Spleen (tissue), 7 donors: ENCODE measurements around the gene FZD4.

Source experiments
- CTCF ChIP-seq, 11 experiments: fragments of 200-600 bp in 7 of 11; fragments of 450-650 bp in 4 of 11; sonication (generic) in 4 of 11; IDR thresholded peaks in 8 of 11; conservative IDR thresholded peaks in 3 of 11; 1 replicate in 7 of 11; 2 replicates in 4 of 11; pipeline versions ENCODE4 v1.4.0 to v1.8.0; 2016 to 2021; ENCODE audit warnings: antibody characterized with exemption in 11 of 11, inconsistent platforms in 4 of 11, mild to moderate bottlenecking in 1 of 11
- POLR2A ChIP-seq, 3 donors: fragments of 450-650 bp; IDR thresholded peaks; one replicate each; pipeline ENCODE4 v1.5.1; 2017; ENCODE audit warnings: antibody characterized with exemption in 3 of 3, mild to moderate bottlenecking in 1 of 3
- POLR2AphosphoS5 ChIP-seq, 3 donors: sonication (generic); formaldehyde crosslinking; IDR thresholded peaks; one replicate each; pipeline ENCODE4 v1.5.1; 2017; ENCODE audit warnings: antibody characterized with exemption in 3 of 3
- donor health status: DM: no; HTN: no; CAD: no; lungs with moderate emphysema.
- donor health status: DM: no; HTN: no; CAD: no.
- donor health status: DM: no; HTN: no; CAD: no.

GRCh38 chr11:86919557-86920210 is 35.5 kb downstream of the FZD4 start:
- TF ChIP-seq CTCF (IDR thresholded peaks at IDR 0.05 in 8 of 11, conservative IDR thresholded peaks at IDR 0.05 in 3 of 11) (peak in 7 of 11 experiments; percentile 34 to 58 (median 49)), POLR2AphosphoS5 (IDR thresholded peaks at IDR 0.05) (no peak), POLR2A (IDR thresholded peaks at IDR 0.05) (no peak)
